ENCODE data around the gene RNASE13.

- TF ChIP-seq, protein P1, sequence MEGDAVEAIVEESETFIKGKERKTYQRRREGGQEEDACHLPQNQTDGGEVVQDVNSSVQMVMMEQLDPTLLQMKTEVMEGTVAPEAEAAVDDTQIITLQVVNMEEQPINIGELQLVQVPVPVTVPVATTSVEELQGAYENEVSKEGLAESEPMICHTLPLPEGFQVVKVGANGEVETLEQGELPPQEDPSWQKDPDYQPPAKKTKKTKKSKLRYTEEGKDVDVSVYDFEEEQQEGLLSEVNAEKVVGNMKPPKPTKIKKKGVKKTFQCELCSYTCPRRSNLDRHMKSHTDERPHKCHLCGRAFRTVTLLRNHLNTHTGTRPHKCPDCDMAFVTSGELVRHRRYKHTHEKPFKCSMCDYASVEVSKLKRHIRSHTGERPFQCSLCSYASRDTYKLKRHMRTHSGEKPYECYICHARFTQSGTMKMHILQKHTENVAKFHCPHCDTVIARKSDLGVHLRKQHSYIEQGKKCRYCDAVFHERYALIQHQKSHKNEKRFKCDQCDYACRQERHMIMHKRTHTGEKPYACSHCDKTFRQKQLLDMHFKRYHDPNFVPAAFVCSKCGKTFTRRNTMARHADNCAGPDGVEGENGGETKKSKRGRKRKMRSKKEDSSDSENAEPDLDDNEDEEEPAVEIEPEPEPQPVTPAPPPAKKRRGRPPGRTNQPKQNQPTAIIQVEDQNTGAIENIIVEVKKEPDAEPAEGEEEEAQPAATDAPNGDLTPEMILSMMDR (IDR thresholded peaks at IDR 0.05): no peak
- TF ChIP-seq POLR2AphosphoS5 (IDR thresholded peaks at IDR 0.05): no peak
- TF ChIP-seq POLR2A (IDR thresholded peaks at IDR 0.05; ENCODE audit: low read depth): no peak
Measured at GRCh38 chr14:21017528-21018245, 16.9 kb downstream of the RNASE13 start.

Data from esophagus muscularis mucosa (tissue), 3 donors.